K562 (cell line): ENCODE data around the gene LY6G6D. TPM values are rescaled to one million over a fixed set of nuclear protein-coding genes. Genes with fewer than 3 reads are reported as not detected.

ENCODE experiments used
- ATF1 ChIP-seq, 2 experiments: fragments of 450-650 bp in 1 of 2; IDR thresholded peaks; 2 replicates each; pipeline ENCODE4 v1.6.1; 2016; ENCODE audit warnings: missing compliant biosample characterization in 1 of 2, missing genetic modification characterization in 1 of 2
- ATF6 ChIP-seq: sonication (generic); formaldehyde crosslinking; IDR thresholded peaks from 2 replicates; pipeline ENCODE4 v1.4.0; 2020; ENCODE audit warnings: mild to moderate bottlenecking, missing genetic modification reagents
- CREB1 ChIP-seq, 2 experiments: sonication (generic) in 1 of 2; formaldehyde crosslinking in 1 of 2; IDR thresholded peaks; 2 replicates each; pipeline versions ENCODE4 v1.6.1 to v1.8.0; 2012 to 2022; ENCODE audit warnings: inconsistent platforms in 1 of 2, mild to moderate bottlenecking in 1 of 2, missing genetic modification reagents in 1 of 2, moderate library complexity in 1 of 2
- E2F5 ChIP-seq: sonication (generic); formaldehyde crosslinking; IDR thresholded peaks from 2 replicates; pipeline ENCODE4 v1.8.0; 2022; ENCODE audit warnings: mild to moderate bottlenecking, missing genetic modification reagents
- FOXJ3 ChIP-seq: sonication (generic); formaldehyde crosslinking; IDR thresholded peaks from 2 replicates; pipeline ENCODE4 v1.4.0; 2020; ENCODE audit warnings: mild to moderate bottlenecking, missing genetic modification reagents
- IRF9 ChIP-seq: fragments of 450-650 bp; IDR thresholded peaks from 2 replicates; pipeline ENCODE4 v1.6.1; 2016; ENCODE audit warnings: missing biosample characterization, missing genetic modification characterization
- LARP7 ChIP-seq: fragments of 450-650 bp; IDR thresholded peaks from 2 replicates; pipeline ENCODE4 v1.6.1; 2016
- PPARD ChIP-seq: fragments of 250-450 bp; sonication (Bioruptor Pico); IDR thresholded peaks from 2 replicates; pipeline ENCODE4 v1.8.0; 2022; ENCODE audit warnings: inconsistent platforms, mild to moderate bottlenecking, moderate library complexity
- SLC30A9 ChIP-seq: fragments of 250-450 bp; sonication (Bioruptor Pico); IDR thresholded peaks from 2 replicates; pipeline ENCODE4 v1.8.0; 2022; ENCODE audit warnings: mild to moderate bottlenecking, moderate library complexity
- SP1 ChIP-seq: sonication (generic); formaldehyde crosslinking; IDR thresholded peaks from 2 replicates; pipeline ENCODE4 v1.8.1; 2022; ENCODE audit warnings: mild to moderate bottlenecking, missing genetic modification reagents
- TARDBP ChIP-seq: fragments of 450-650 bp; IDR thresholded peaks from 2 replicates; pipeline ENCODE4 v1.6.1; 2016
- TRIM24 ChIP-seq, 2 experiments: fragments of 450-650 bp; IDR thresholded peaks; 2 replicates each; pipeline ENCODE4 v1.6.1; 2016
- ZNF175 ChIP-seq: fragments of 200-800 bp; sonication (Bioruptor generic); IDR thresholded peaks from 2 replicates; pipeline ENCODE4 v1.6.1; 2016; ENCODE audit warnings: low read depth, mild to moderate bottlenecking, missing genetic modification characterization, missing compliant biosample characterization
- ZNF449 ChIP-seq: fragments of 250-450 bp; sonication (Bioruptor Pico); IDR thresholded peaks from 2 replicates; pipeline ENCODE4 v1.8.0; 2022; ENCODE audit warnings: moderate library complexity, mild to moderate bottlenecking, inconsistent platforms
- ZNF518B ChIP-seq: fragments of 250-450 bp; sonication (Bioruptor Pico); IDR thresholded peaks from 2 replicates; pipeline ENCODE4 v1.5.0; 2021; ENCODE audit warnings: mild to moderate bottlenecking, moderate library complexity
- ZNF717 ChIP-seq: fragments of 250-450 bp; sonication (Bioruptor Pico); IDR thresholded peaks from 2 replicates; pipeline ENCODE4 v1.5.0; 2021
- polyA plus RNA-seq, 8 experiments: library from polyadenylated mRNA; depleted of rRNA in 4 of 8; stranded (reverse) in 5 of 8; unstranded in 3 of 8; fragments of >200 nt; fragmentation: Nextera tagmentation in 2 of 8; fragmentation: Illumina TruSeq in 1 of 8; extraction: Ambion mirVana in 2 of 8; extraction: Trizol in 1 of 8; gene quantifications; 2 replicates each; pipeline versions ENCODE4 v1.2.1 to v1.2.3, GENCODE V29; 2011 to 2014; ENCODE audit warnings: inconsistent platforms in 1 of 8, missing spikeins in 1 of 8
- total RNA-seq, 7 experiments: library from RNA; depleted of rRNA in 6 of 7; stranded (reverse); fragments of >200 nt in 6 of 7; fragmentation: Illumina TruSeq in 2 of 7; extraction: Trizol in 2 of 7; gene quantifications; 2 replicates each; pipeline versions ENCODE4 v1.2.1 to v1.2.3, GENCODE V29; 2011 to 2021; ENCODE audit warnings: low replicate concordance in 1 of 7

Gene LY6G6D
- total and polyA plus RNA-seq, 9 of the 15 experiments (the other 6 are each of a cell fraction or from before 2014, with no cell fraction given): 0.30 to 0.38 TPM; not detected in 7

GRCh38 chr6:31736021-31736767, 21.0 kb downstream of the LY6G6D start, which contains the start of gene CLIC1 (continued):
- TF ChIP-seq ZNF449: 0 out of 2 replicates have a peak, but pooled peaks have one; percentile 47
- TF ChIP-seq TRIM24 (IDR thresholded peaks at IDR 0.05): peak in 1 of 2 experiments; percentile 11; a peak in 2 of 4 replicates
- TF ChIP-seq ZNF717 (CRISPR knock-in tag): peak; percentile 56
- TF ChIP-seq E2F5 (CRISPR knock-in tag): peak; percentile 68
- peak; percentile 8; the same call in 1 of the 2 replicates for TF ChIP-seq ZNF518B (CRISPR knock-in tag)
- TF ChIP-seq FOXJ3 (CRISPR knock-in tag): no peak
- peak; percentile 66 for TF ChIP-seq CREB1 (IDR thresholded peaks at IDR 0.05)
- no peak for TF ChIP-seq CREB1 (CRISPR knock-in tag; IDR thresholded peaks at IDR 0.05)
- no peak for TF ChIP-seq PPARD (CRISPR knock-in tag)
- TF ChIP-seq ATF1 (CRISPR knock-in tag; IDR thresholded peaks at IDR 0.05): no peak
- peak; percentile 69 for TF ChIP-seq ATF1 (tag; IDR thresholded peaks at IDR 0.05)
- TF ChIP-seq SP1 (CRISPR knock-in tag): peak; percentile 88; the same call in 1 of the 2 replicates
- TF ChIP-seq LARP7: peak; percentile 10; the same call in 1 of the 2 replicates
- TF ChIP-seq SLC30A9: 0 out of 2 replicates have a peak, but pooled peaks have one; percentile 3
- no peak for TF ChIP-seq TARDBP
- TF ChIP-seq ZNF175 (CRISPR knock-in tag): no peak
- TF ChIP-seq IRF9 (tag): 0 out of 2 replicates have a peak, but pooled peaks have one; percentile 55
- TF ChIP-seq ATF6 (CRISPR knock-in tag): peak; percentile 94
